ENCODE measurements around the gene VAMP5. TPM values are rescaled to one million over a fixed set of nuclear protein-coding genes. Genes with fewer than 3 reads are reported as not detected.

The VAMP5 gene
- total and polyA plus RNA-seq, 2 of the 8 experiments (the other 6 are each of a cell fraction or from before 2014, with no cell fraction given) = 4.7 to 14.2 TPM

- no peak overlapping the region for H4K5ac ChIP-seq (ENCODE audit: insufficient read length, low read depth, low read length)
- H3K4me2 ChIP-seq (ENCODE audit: insufficient read depth in 1 of 2, low read depth in 2 of 2, low read length in 2 of 2) = no peak overlapping the region
- peaks cover 4 to 11% (median 7%) of the 10 kb centered on the region in 4 experiments; a peak in 4 of 8 replicates for H3K36me3 ChIP-seq (ENCODE audit: control insufficient read depth in 2 of 4, insufficient read depth in 4 of 4, low read length in 3 of 4)
- H2AK5ac ChIP-seq (ENCODE audit: low read depth, low read length) = no peak overlapping the region
- DNase-seq (ENCODE audit: low read depth in 1 of 2, low spot score in 2 of 2) (no peak), FAIRE-seq (no peak)
- peaks cover 0 to 18% of the 10 kb centered on the region in 2 experiments; a peak in 3 of 4 replicates for H3K79me2 ChIP-seq (ENCODE audit: control insufficient read depth in 1 of 2, insufficient read depth in 2 of 2, low read length in 2 of 2)
- no peak overlapping the region for H2BK20ac ChIP-seq (ENCODE audit: low read length)
- 0 out of 2 replicates have a peak, but pooled peaks cover 2% of the 10 kb centered on the region for H3K79me1 ChIP-seq (ENCODE audit: low read depth, low read length)
- H2AFZ ChIP-seq (ENCODE audit: low read length) = no peak overlapping the region
- H3K4me1 ChIP-seq (replicated peaks in 1 of 4; ENCODE audit: control insufficient read depth in 3 of 4, insufficient read depth in 4 of 4, low read length in 3 of 4) = peaks cover 0 to 11% (median 3%) of the 10 kb centered on the region in 4 experiments; a peak in 4 of 7 replicates
- H3K27me3 ChIP-seq (replicated peaks in 1 of 4; ENCODE audit: control insufficient read depth in 3 of 4, extremely low read depth in 1 of 4, insufficient read depth in 3 of 4, low read length in 3 of 4) = peaks cover 0 to 3% (median 0%) of the 10 kb centered on the region in 4 experiments; a peak in 2 of 7 replicates
- no peak overlapping the region for H3K4ac ChIP-seq (replicated peaks; ENCODE audit: insufficient read length, low read depth, low read length)
- no peak overlapping the region for H3K4me3 ChIP-seq (ENCODE audit: extremely low read depth in 1 of 4, insufficient read depth in 2 of 4, low read depth in 3 of 4, low read length in 4 of 4)
- H3K14ac ChIP-seq (ENCODE audit: insufficient read length) = no peak overlapping the region
- no peak overlapping the region for H3K27ac ChIP-seq (ENCODE audit: low read depth, low read length)
- POLR2A ChIA-PET (ENCODE audit: partially characterized antibody) = interaction anchor here (0.7 to 3.5 kb wide), 9 partner anchors 8 to 53 kb away, joined by 3 to 28 read pairs (median 4); partner anchors contain the start of genes TMEM150A, USP39, VAMP5 and VAMP8
- H2BK15ac ChIP-seq (ENCODE audit: low read length) = no peak overlapping the region
- H4K20me1 ChIP-seq (replicated peaks in 1 of 2; ENCODE audit: control insufficient read depth in 1 of 2, insufficient read depth in 2 of 2, low read length in 2 of 2) = peaks cover 2% of the 10 kb centered on the region in 2 experiments
- H2BK5ac ChIP-seq (ENCODE audit: low read depth, low read length) = no peak overlapping the region
- H4K91ac ChIP-seq (replicated peaks; ENCODE audit: insufficient read length, low read length) = no peak overlapping the region
- H4K8ac ChIP-seq (ENCODE audit: extremely low read depth, insufficient read depth, low read length) = no peak overlapping the region
- no peak overlapping the region for H3K18ac ChIP-seq (ENCODE audit: extremely low read depth, low read length)
- no peak overlapping the region; a peak in 1 of 7 replicates for H3K9ac ChIP-seq (replicated peaks in 1 of 4; ENCODE audit: extremely low read depth in 1 of 4, low read depth in 3 of 4, low read length in 3 of 4)
- WGBS, 2 experiments (ENCODE audit: extremely low coverage in 1 of 2, insufficient coverage in 1 of 2, insufficient read length in 1 of 2, insufficient replicate concordance in 2 of 2, low coverage in 1 of 2, low lambda C conversion rate in 2 of 2, missing lambda C conversion rate in 1 of 2) = 70% methylated on average over 3 of the region's 3 CpGs; no CpG with 5 or more reads in 1 of the 2 experiments
- peaks cover 13% of the 10 kb centered on the region for H3K23me2 ChIP-seq (ENCODE audit: low read depth, low read length)
- no peak overlapping the region for H2BK12ac ChIP-seq (ENCODE audit: low read depth, low read length)
- CTCF ChIA-PET (ENCODE audit: partially characterized antibody) = interaction anchor here (1.0 to 2.0 kb wide), 2 partner anchors 13 to 42 kb away, joined by 3 to 5 read pairs; no protein-coding TSS in a partner anchor
- H3K9me3 ChIP-seq (ENCODE audit: insufficient read depth in 2 of 2, low read depth in 1 of 2, low read length in 1 of 2) = no peaks in the 10 kb centered on the region
- no peak overlapping the region for H2BK120ac ChIP-seq (replicated peaks; ENCODE audit: low read depth, low read length)
- H3K56ac ChIP-seq (replicated peaks; ENCODE audit: insufficient read length, low read depth, low read length) = no peak overlapping the region
- no peak overlapping the region for H3K23ac ChIP-seq (ENCODE audit: insufficient read length)
- TF ChIP-seq GTF2F1 (IDR thresholded peaks at IDR 0.05; ENCODE audit: borderline replicate concordance, low read depth, low read length) (no peak), NANOG (IDR thresholded peaks at IDR 0.05; ENCODE audit: insufficient read depth, low read depth, low read length, poor library complexity, severe bottlenecking) (no peak), HDAC2 (IDR thresholded peaks at IDR 0.05; ENCODE audit: borderline replicate concordance in 1 of 2, low read depth in 2 of 2, low read length in 2 of 2) (no peak), YY1 (IDR thresholded peaks at IDR 0.05; ENCODE audit: low read depth, low read length) (no peak), CHD1 (IDR thresholded peaks at IDR 0.05; ENCODE audit: low read depth, low read length) (no peak), ATF2 (IDR thresholded peaks at IDR 0.05; ENCODE audit: low read length) (no peak), SAP30 (IDR thresholded peaks at IDR 0.05; ENCODE audit: insufficient read depth, insufficient replicate concordance, low read length) (no peak), TCF12 (IDR thresholded peaks at IDR 0.05; ENCODE audit: low read depth, low read length) (no peak), TAF7 (optimal IDR thresholded peaks at IDR 0.05; ENCODE audit: borderline replicate concordance, low read depth, low read length) (no peak), BACH1 (IDR thresholded peaks at IDR 0.05; ENCODE audit: low read length) (no peak), MAFK (IDR thresholded peaks at IDR 0.05; ENCODE audit: low read depth, low read length) (no peak), BRCA1 (IDR thresholded peaks at IDR 0.05; ENCODE audit: low read depth, low read length) (no peak)
Observed at GRCh38 chr2:85593023-85593422, 8.8 kb downstream of the VAMP5 start.

Data from H1 (cell line).